ENCODE data around the gene BMPR1A. TPM values are rescaled to one million over a fixed set of nuclear protein-coding genes. Genes with fewer than 3 reads are reported as not detected.

Gene BMPR1A
- polyA plus RNA-seq, 1 donor (not counting 4 experiments of a cell fraction or from before 2014, with no cell fraction given) = 22.2 TPM

GRCh38 chr10:86914734-86915133 lies 158.3 kb downstream of the BMPR1A start:
- dilution Hi-C loops (cut with MboI; ENCODE audit: extremely low pct_ligation_motif_present, low sequenced_read_pairs) = no loop called here
- no peak for TF ChIP-seq CTCF (optimal IDR thresholded peaks at IDR 0.05 in 1 of 3, IDR thresholded peaks at IDR 0.05 in 1 of 3, conservative IDR thresholded peaks at IDR 0.05 in 1 of 3; ENCODE audit: extremely low read depth in 1 of 3, insufficient read depth in 2 of 3, low read length in 3 of 3)
- TF ChIP-seq EZH2 (IDR thresholded peaks at IDR 0.05; ENCODE audit: low read length) = no peak
- Histone ChIP-seq H3K9ac (ENCODE audit: control insufficient read depth, extremely low read depth, insufficient read depth, low read length) (no peak overlapping the region), H3K9me1 (ENCODE audit: control insufficient read depth, extremely low read depth, insufficient read depth, low read length) (no peaks in the 10 kb centered on the region), H4K20me1 (ENCODE audit: control insufficient read depth, extremely low read depth, insufficient read depth, low read length) (no peaks in the 10 kb centered on the region), H3K9me3 (ENCODE audit: control insufficient read depth, low read depth, low read length) (no peaks in the 10 kb centered on the region), H3K4me2 (ENCODE audit: control insufficient read depth, extremely low read depth, insufficient read depth, low read depth, low read length) (no peak overlapping the region), H3K27me3 (ENCODE audit: control insufficient read depth, extremely low read depth, insufficient read depth, low read length) (no peaks in the 10 kb centered on the region), H3K4me1 (ENCODE audit: control insufficient read depth, extremely low read depth, insufficient read depth, low read length) (peaks cover 7% of the 10 kb centered on the region), H3K27ac (ENCODE audit: control insufficient read depth, insufficient read depth, low read length) (no peak overlapping the region), H3K4me3 (ENCODE audit: control insufficient read depth in 2 of 3, extremely low read depth in 1 of 3, insufficient read depth in 2 of 3, low read depth in 1 of 3, low read length in 3 of 3) (no peak overlapping the region), H2AFZ (ENCODE audit: control insufficient read depth, low read length) (no peak overlapping the region), H3K36me3 (ENCODE audit: control insufficient read depth in 2 of 2, extremely low read depth in 1 of 2, insufficient read depth in 2 of 2, low read length in 2 of 2) (peaks cover 2 to 9% of the 10 kb centered on the region in 2 experiments), H3K79me2 (ENCODE audit: control insufficient read depth, insufficient read depth, low read length) (no peaks in the 10 kb centered on the region)
- no peak for DNase-seq (ENCODE audit: low read depth, low spot score)
- FAIRE-seq = no peak

- Histone ChIP-seq H3K27ac (ENCODE audit: control insufficient read depth, insufficient read depth, low read length) (no peak overlapping the region), H3K27me3 (ENCODE audit: control insufficient read depth, extremely low read depth, insufficient read depth, low read length) (no peaks in the 10 kb centered on the region), H3K9me3 (ENCODE audit: control insufficient read depth, low read depth, low read length) (no peaks in the 10 kb centered on the region), H3K4me2 (ENCODE audit: control insufficient read depth, extremely low read depth, insufficient read depth, low read depth, low read length) (peak overlapping the region; percentile 16), H3K9me1 (ENCODE audit: control insufficient read depth, extremely low read depth, insufficient read depth, low read length) (no peaks in the 10 kb centered on the region), H3K4me3 (ENCODE audit: control insufficient read depth in 2 of 3, extremely low read depth in 1 of 3, insufficient read depth in 2 of 3, low read depth in 1 of 3, low read length in 3 of 3) (no peak overlapping the region), H3K36me3 (ENCODE audit: control insufficient read depth in 2 of 2, extremely low read depth in 1 of 2, insufficient read depth in 2 of 2, low read length in 2 of 2) (peaks cover 2 to 12% of the 10 kb centered on the region in 2 experiments), H2AFZ (ENCODE audit: control insufficient read depth, low read length) (no peak overlapping the region), H3K79me2 (ENCODE audit: control insufficient read depth, insufficient read depth, low read length) (no peaks in the 10 kb centered on the region), H3K9ac (ENCODE audit: control insufficient read depth, extremely low read depth, insufficient read depth, low read length) (no peak overlapping the region), H4K20me1 (ENCODE audit: control insufficient read depth, extremely low read depth, insufficient read depth, low read length) (no peaks in the 10 kb centered on the region), H3K4me1 (ENCODE audit: control insufficient read depth, extremely low read depth, insufficient read depth, low read length) (peaks cover 7% of the 10 kb centered on the region)
- dilution Hi-C loops (cut with MboI; ENCODE audit: extremely low pct_ligation_motif_present, low sequenced_read_pairs) = no loop called here
- TF ChIP-seq EZH2 (IDR thresholded peaks at IDR 0.05; ENCODE audit: low read length) = no peak
- TF ChIP-seq CTCF (optimal IDR thresholded peaks at IDR 0.05 in 1 of 3, IDR thresholded peaks at IDR 0.05 in 1 of 3, conservative IDR thresholded peaks at IDR 0.05 in 1 of 3; ENCODE audit: extremely low read depth in 1 of 3, insufficient read depth in 2 of 3, low read length in 3 of 3) = no peak
- FAIRE-seq = no peak
- no peak for DNase-seq (ENCODE audit: low read depth, low spot score)
Measured at GRCh38 chr10:86918022-86918471, 161.6 kb downstream of the BMPR1A start.
